HFF-Myc (cell line): ENCODE results near the gene HBS1L.

Source experiments
- DNase-seq: peaks from one replicate; pipeline ENCODE4 v3.0.0-alpha.2; 2011; ENCODE audit warnings: low read depth; ENCODE audit errors: extremely low read depth
- H3K4me3 ChIP-seq: replicated peaks from 2 replicates; pipeline ENCODE4 v1.5.1; 2011; ENCODE audit warnings: low read depth, mild to moderate bottlenecking, control low read depth, low read length
- TF ChIP-seq, protein P1 (sequence below): IDR thresholded peaks from 2 replicates; pipeline ENCODE4 v1.5.1; 2012; ENCODE audit warnings: mild to moderate bottlenecking, low read depth, low read length, control low read depth; ENCODE audit errors: missing control alignments

HBS1L gene

DNA sequence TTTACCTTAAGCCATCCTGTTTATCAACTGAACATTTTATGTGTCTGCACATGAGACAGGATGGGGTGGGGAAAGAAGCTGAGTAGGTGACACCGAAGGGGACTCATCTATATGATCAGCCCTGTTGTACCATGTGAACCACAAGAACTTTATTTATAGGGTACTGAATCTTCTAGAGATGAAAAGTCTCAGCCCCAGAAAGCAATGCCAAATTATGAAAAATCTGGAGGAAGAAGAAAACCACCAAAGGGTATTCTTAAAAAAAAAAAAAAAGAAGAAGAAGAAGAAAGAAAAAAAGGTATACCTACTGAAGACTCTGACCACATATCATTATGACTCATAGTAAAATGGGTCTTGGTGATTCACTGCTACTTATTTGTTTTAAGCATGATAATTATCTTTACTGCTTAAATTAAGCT, 39.8 kb upstream of the HBS1L start:
- DNase-seq, result no peak
- TF ChIP-seq, protein P1, sequence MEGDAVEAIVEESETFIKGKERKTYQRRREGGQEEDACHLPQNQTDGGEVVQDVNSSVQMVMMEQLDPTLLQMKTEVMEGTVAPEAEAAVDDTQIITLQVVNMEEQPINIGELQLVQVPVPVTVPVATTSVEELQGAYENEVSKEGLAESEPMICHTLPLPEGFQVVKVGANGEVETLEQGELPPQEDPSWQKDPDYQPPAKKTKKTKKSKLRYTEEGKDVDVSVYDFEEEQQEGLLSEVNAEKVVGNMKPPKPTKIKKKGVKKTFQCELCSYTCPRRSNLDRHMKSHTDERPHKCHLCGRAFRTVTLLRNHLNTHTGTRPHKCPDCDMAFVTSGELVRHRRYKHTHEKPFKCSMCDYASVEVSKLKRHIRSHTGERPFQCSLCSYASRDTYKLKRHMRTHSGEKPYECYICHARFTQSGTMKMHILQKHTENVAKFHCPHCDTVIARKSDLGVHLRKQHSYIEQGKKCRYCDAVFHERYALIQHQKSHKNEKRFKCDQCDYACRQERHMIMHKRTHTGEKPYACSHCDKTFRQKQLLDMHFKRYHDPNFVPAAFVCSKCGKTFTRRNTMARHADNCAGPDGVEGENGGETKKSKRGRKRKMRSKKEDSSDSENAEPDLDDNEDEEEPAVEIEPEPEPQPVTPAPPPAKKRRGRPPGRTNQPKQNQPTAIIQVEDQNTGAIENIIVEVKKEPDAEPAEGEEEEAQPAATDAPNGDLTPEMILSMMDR, result no peak
- no peak overlapping the region for H3K4me3 ChIP-seq

DNA sequence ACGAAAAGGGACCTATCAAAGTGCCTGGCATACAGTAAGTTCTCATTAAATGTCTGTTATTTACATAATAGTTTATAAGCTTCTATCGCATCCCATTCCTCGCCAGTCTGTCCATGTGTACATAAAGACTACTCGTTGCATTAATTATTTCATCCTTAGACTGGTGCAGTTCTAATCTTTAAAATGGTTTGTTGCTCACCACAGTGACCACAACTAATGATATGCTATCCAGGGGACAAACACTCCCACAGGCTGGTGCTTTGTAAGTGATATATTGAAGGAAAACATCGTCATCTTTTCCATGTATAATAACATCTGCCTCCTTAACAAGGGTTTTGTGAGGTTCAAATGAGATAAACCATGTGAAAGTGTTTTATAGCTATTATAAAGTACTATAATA, 39.0 kb upstream of the HBS1L start:
- DNase-seq, result no peak
- TF ChIP-seq, protein P1, result no peak

DNA sequence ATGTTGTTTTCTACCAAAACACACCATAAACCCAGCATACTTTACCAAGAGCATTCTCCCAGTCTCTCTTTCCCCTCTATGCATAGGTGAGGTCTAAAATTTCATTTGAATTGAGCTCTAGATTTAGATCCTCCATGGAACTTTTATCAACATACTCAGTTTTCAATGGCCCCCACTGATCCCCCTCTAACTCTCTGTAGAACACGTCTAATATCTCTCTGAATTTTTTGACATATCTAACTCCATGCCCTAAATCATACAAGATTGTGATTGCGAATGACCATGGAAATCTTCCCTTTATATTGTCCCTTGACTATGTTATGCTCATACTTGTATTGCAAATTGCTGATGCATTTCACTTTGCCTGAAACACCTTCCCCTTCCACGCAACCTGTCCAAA, 38.1 kb upstream of the HBS1L start:
- TF ChIP-seq, protein P1, result no peak
- DNase-seq, result no peak
- no peak overlapping the region for H3K4me3 ChIP-seq

More for the DNA sequence above, 39.0 kb upstream of the HBS1L start:
- H3K4me3 ChIP-seq, result no peak overlapping the region

DNA sequence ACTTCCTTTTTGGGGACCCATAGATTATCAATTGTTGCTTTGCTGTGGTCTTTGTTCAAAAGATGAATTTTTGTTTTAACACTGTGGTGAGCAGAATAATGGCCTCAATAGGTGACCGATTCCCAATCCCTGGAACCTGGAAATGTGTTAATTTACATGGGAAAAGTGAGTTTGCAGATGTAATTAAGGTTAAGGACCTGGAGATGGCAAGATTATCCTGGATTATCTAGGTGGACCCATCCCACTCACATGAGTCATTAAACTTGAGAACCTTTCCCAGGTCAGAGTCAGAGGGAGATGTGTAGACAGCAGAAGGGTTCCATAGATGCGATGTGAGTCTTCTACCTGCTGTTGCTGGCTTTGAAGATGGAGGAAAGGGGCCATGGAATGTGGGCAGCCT, 36.2 kb upstream of the HBS1L start:
- DNase-seq, result no peak
- TF ChIP-seq, protein P1, result no peak
- no peak overlapping the region for H3K4me3 ChIP-seq

DNA sequence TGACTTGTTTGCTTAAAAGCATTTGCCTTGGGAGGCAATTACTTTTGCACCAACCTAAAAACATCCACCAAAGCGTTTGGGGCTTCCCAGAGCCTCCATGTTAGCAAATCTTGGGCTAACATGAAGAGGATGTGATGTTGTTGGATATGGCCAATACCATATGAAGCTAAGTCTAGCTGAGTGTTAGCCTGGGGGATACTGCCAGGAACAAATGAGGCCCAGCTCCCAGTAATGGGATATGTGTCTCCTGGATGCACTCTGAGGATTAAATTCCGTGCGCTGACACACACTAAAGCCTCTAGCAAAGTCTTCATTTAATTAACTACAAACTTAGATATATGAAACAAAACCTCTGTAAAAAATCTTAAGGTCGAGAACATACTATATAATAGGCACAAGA, 35.3 kb upstream of the HBS1L start:
- DNase-seq, result no peak
- TF ChIP-seq, protein P1, result no peak
- H3K4me3 ChIP-seq, result no peak overlapping the region

GRCh38 chr6:135088818-135089809, 34.5 kb upstream of the HBS1L start:
- TF ChIP-seq, protein P1, result peak; percentile 46
- DNase-seq, result peak; percentile 10
- H3K4me3 ChIP-seq, result no peak overlapping the region
